HG03280 (cell line): ENCODE data around the gene CEP164.

Experiments used
- ATAC-seq: cut with Tn5 transposase; IDR thresholded peaks from one replicate; pipeline ENCODE4 v1.9.1; 2021; ENCODE audit warnings: mild to moderate bottlenecking, moderate library complexity; ENCODE audit not compliant: unreplicated experiment

Gene CEP164

DNA sequence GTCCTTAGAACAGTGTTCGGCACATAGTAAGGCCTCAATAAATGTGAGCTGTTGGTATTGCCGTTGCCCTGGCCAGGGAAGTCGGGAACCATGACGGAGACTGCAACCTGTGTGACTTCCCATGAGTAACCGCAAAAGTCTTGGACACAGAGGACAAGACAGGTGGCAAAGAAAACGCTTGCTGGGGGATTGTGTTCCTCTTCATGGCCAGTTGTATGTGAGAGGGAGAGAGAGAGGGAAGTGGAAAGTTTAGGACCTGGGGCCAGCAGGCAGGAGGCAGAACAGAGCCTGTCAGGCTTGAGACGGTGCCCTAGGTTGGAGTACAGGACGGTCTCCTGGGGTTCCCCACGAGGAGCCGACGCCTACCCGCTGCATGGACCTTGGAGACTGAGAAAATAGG lies 90.2 kb downstream of the CEP164 start:
- no peak for ATAC-seq

DNA sequence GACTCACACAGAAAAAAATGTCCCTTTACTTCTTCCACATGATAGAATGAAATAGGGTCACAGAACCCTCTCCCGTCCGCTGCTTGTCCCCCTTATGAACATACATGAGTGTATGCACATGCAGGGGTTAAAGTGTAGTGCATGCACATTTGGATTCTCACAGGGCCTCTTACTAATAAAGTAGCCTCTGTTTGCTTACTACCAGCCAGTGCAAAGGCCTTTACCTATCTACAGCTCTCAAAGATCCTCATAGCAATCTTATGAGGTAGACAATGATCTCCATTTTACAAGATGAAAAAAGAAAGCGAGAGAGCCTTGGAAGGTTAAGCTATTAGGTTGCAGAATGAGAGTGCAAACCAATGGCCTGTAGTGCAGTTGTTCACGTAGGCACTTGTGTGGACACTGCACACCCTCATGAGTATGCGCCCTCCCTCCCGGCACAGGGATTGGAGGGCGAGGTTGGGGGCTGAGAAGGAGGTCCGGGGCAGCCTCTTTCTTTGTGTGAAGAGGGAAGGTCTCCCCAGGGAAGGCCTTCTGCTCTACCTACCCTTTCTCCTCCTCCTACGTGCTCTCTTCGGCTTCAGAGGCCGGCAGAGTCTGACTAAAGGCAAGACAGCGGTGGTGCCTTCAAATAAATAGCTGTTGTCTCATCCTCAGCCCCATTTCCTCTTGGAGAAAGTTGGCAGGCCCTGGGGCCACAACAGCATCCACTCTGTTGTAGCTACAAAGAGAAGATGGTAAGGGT lies 91.3 kb downstream of the CEP164 start:
- no peak for ATAC-seq

- ATAC-seq: no peak
These were observed 92.0 kb downstream of the CEP164 start for GRCh38 chr11:117419482-117420142.

DNA sequence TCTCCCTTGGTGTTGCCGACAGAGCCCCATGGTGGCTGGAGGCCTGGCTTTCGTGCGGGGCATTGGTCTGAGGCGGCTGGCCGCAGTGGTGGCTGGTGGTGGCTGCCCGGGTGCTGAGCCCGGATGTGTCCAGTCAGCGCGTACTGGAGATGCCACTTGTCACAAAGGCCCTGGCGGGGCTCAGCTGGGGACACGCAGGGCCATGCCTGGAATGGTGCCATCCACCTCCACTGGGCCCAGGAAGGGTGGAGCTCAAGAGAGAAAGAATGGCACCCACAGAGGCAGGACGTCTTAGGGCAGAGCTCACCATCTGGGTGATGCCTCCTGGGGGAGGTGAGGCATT lies 92.5 kb downstream of the CEP164 start:
- ATAC-seq: no peak

GRCh38 chr11:117420598-117420997 lies 92.9 kb downstream of the CEP164 start:
- ATAC-seq: no peak

GRCh38 chr11:117421041-117421440 lies 93.4 kb downstream of the CEP164 start:
- ATAC-seq: no peak

DNA sequence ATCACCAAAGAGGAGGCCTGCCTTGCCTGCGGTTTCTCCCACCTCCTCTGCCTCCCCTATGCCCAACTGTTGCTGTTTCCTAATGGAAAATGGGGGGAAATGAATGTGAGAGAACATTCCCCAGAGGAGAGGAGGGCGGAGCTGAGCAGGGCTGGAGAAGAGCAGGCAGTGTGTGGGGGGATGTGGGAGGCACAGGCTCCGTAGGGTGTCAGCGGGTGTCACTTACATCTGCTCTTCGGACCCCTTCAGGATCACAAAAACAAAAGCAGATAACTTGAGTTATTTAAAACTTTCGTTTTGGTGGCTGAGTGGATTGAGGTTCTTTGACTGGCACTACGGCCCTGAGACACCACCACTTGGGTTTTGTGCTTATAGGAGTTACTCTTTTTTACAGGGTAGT lies 93.8 kb downstream of the CEP164 start:
- ATAC-seq: no peak

DNA sequence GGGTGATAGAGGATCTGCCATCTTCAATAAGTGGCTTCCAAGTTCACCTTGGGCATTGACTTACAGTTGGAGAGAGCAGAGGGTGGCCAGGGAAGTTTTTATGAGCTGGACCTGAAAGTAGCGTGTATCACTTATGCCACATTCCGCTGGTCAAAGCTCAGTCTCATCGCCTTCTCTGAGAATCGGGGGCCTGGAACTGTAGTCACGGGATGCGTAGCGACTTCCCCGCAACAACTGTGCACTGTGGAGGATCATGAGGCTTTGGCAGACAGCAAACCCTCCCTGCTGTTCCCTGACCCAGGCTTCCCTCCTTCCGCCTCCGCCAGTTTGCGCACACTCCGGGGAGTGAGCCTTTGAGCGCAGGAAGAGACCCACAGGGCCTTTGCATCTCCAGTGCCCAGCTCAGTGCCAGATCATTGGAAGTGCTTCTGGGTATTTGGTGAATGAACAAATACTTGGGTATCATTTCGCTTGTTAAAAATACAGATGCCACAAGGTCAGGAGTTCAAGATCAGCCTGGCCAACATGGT lies 95.5 kb downstream of the CEP164 start:
- ATAC-seq: no peak

- no peak for ATAC-seq
These were observed 97.1 kb downstream of the CEP164 start for GRCh38 chr11:117424781-117425180.

DNA sequence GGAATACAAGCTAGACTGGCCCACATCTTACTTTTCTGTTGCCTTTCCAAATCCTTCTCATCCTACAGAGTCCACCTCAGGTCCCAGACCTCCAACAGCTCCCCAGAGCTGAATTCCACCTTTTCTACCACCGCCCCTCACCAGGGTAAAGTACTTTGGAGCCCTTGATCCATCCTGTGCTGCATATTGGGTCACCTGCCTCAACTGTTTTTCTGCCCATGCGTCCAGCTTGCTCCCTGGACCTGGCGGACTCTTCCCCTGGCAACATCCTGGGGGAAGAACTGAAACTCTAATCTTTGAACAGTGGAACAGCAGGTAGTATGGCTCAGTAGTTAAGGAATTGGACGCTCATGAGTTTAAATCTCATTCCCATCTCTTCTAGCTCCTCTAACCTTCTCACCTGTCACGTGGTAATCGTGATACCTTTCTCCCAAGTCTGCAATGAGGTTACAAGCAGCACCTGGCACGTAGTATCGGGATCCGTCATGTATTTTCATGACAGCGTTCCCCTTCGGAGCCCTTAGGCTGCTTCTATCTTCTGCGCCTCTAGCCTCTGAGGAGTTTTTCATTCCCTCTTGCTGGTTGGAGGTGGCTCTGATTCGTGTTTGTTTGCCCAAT lies 98.1 kb downstream of the CEP164 start:
- ATAC-seq: no peak

DNA sequence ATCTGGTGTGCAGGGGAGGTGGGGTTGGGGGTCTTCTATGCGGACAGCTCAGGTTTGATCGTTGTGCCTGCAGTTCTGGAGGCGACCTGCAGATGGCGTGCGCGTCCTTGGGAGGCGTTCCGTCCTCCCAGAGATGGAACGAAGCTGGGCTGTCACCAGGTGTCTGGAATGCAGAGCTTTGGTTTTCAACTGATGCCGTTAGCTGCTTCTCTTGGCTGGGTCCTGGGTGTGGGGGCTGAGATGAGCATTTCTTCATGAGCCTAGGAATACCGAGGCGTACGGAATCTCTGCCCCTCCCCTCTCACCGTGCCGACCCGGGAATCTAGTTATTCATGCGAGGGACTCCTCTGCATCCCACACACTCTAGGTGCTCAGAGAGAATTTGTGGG lies 98.6 kb downstream of the CEP164 start:
- no peak for ATAC-seq

- ATAC-seq: no peak
These were observed 99.3 kb downstream of the CEP164 start for GRCh38 chr11:117426941-117427340.

GRCh38 chr11:117427356-117427874 lies 99.8 kb downstream of the CEP164 start:
- no peak for ATAC-seq

GRCh38 chr11:117428186-117428855 lies 100.7 kb downstream of the CEP164 start:
- no peak for ATAC-seq

DNA sequence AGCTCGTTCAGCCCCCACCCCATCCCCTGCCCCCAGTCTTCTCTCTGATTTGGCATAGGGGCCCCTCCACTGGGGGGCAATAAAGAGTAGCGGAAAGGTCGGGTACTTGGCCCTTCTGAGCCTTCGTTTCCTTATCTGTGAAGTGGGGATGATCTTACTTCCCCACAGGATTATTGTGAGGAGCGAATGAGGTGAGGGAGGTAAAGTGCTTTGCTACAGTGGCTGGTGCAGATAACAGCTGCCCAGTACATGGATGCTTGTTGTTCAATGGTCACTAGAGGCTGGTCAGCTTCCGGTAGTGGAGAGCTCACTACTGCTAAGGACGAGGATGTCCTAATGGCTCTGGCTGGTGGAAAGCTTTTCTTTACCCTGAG lies 101.2 kb downstream of the CEP164 start:
- no peak for ATAC-seq

GRCh38 chr11:117430293-117430955 lies 102.8 kb downstream of the CEP164 start:
- ATAC-seq: no peak

DNA sequence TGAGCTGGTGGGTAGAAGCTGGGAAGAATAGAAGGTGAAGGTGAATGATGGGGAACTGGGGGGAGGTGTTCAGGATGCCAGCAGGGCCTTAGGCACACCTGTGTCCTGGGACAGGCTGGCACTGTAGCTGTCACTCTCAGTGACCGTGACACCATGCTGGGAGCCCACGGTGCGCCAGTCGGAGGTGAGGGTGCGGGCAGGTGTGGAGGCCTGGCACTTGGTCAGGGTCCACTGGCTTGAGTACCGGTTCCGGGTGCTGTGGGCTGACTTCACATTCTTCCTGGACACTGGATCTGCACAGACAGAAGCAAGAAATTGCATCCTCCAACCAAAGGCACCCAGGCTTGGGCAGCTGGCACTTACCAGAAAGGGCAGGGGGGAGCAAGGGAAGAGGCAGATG lies 103.8 kb downstream of the CEP164 start:
- ATAC-seq: no peak

- no peak for ATAC-seq
These were observed 106.1 kb downstream of the CEP164 start for GRCh38 chr11:117433717-117434116.

GRCh38 chr11:117434481-117434880 lies 106.8 kb downstream of the CEP164 start:
- no peak for ATAC-seq

- ATAC-seq: no peak
These were observed 107.7 kb downstream of the CEP164 start for GRCh38 chr11:117435326-117435725.
